Activated CD4-positive, alpha-beta T cell treated with anti-CD3 and anti-CD28 coated beads, Interleukin-2, amount 50 U/mL, for 16 hours (primary cell): ENCODE data around the gene TSPEAR.
"Not testable (repeated sequence)": the region's sequence is repeated elsewhere in the genome, so short reads cannot be mapped to it uniquely, and the experiment has no call there.

Experiments
- DNase-seq: peaks from one replicate; pipeline ENCODE4 v3.0.0-alpha.2; 2020

TSPEAR gene

GRCh38 chr21:44511938-44512275 is 199.5 kb downstream of the TSPEAR start:
- DNase-seq, result no peak

- no peak for DNase-seq
Measured at GRCh38 chr21:44511219-44511937, 200.0 kb downstream of the TSPEAR start.

GRCh38 chr21:44510508-44511218 is 200.7 kb downstream of the TSPEAR start:
- peak; percentile 65 for DNase-seq

GRCh38 chr21:44510109-44510507 is 201.3 kb downstream of the TSPEAR start:
- DNase-seq, result no peak

- DNase-seq, result no peak
Measured at GRCh38 chr21:44509539-44509938, 201.8 kb downstream of the TSPEAR start.

- no peak for DNase-seq
Measured at GRCh38 chr21:44508711-44509445, 202.5 kb downstream of the TSPEAR start.

GRCh38 chr21:44508426-44508710 is 203.0 kb downstream of the TSPEAR start:
- no peak for DNase-seq

- no peak for DNase-seq
Measured at GRCh38 chr21:44507673-44508425, 203.5 kb downstream of the TSPEAR start.

- DNase-seq, result no peak
Measured at GRCh38 chr21:44506279-44507255, 204.8 kb downstream of the TSPEAR start.

GRCh38 chr21:44505673-44506278 is 205.6 kb downstream of the TSPEAR start:
- no peak for DNase-seq

- DNase-seq, result no peak
Measured at GRCh38 chr21:44503901-44504399, 207.4 kb downstream of the TSPEAR start.

GRCh38 chr21:44503006-44503889 is 208.1 kb downstream of the TSPEAR start:
- not testable (repeated sequence) for DNase-seq

GRCh38 chr21:44502171-44502958 is 209.0 kb downstream of the TSPEAR start:
- no peak for DNase-seq

- no peak for DNase-seq
Measured at GRCh38 chr21:44500111-44500510, 211.3 kb downstream of the TSPEAR start.

- DNase-seq, result no peak
Measured at GRCh38 chr21:44499631-44500030, 211.7 kb downstream of the TSPEAR start.

GRCh38 chr21:44499211-44499560 is 212.2 kb downstream of the TSPEAR start:
- DNase-seq, result no peak

- DNase-seq, result no peak
Measured at GRCh38 chr21:44498280-44499210, 212.8 kb downstream of the TSPEAR start.

GRCh38 chr21:44497703-44498126 is 213.7 kb downstream of the TSPEAR start:
- DNase-seq, result no peak
